Muscle layer of colon (tissue), 2 donors: ENCODE data around the gene CENPH.
"Not testable (repeated sequence)": the region's sequence is repeated elsewhere in the genome, so short reads cannot be mapped to it uniquely, and the experiment has no call there.

Experiments
- H3K27ac ChIP-seq: one replicate; pipeline ENCODE4 v1.7.0; 2013; ENCODE audit warnings: low read depth, mild to moderate bottlenecking, low read length, moderate library complexity
- H3K27me3 ChIP-seq, 2 donors: one replicate each; pipeline ENCODE4 v1.7.0; 2013; ENCODE audit warnings: low read length in 2 of 2, mild to moderate bottlenecking in 2 of 2; ENCODE audit not compliant: insufficient read depth in 2 of 2, control insufficient read depth in 1 of 2
- H3K36me3 ChIP-seq: one replicate; pipeline ENCODE4 v1.7.0; 2013; ENCODE audit warnings: mild to moderate bottlenecking, low read length; ENCODE audit not compliant: insufficient read depth
- H3K4me1 ChIP-seq: one replicate; pipeline ENCODE4 v1.7.0; 2013; ENCODE audit warnings: mild to moderate bottlenecking, low read length; ENCODE audit not compliant: insufficient read depth
- H3K4me3 ChIP-seq, 2 donors: one replicate each; pipeline ENCODE4 v1.7.0; 2013; ENCODE audit warnings: low read length in 2 of 2, low read depth in 1 of 2, mild to moderate bottlenecking in 1 of 2, moderate library complexity in 1 of 2
- H3K9ac ChIP-seq: one replicate; pipeline ENCODE4 v1.7.0; 2013; ENCODE audit warnings: low read length
- H3K9me3 ChIP-seq: one replicate; pipeline ENCODE4 v1.7.0; 2013; ENCODE audit warnings: mild to moderate bottlenecking, low read length
- donor health status: abdominal sarcoma.
- donor health status: Adenocarcinoma of cecum.

Gene CENPH

DNA sequence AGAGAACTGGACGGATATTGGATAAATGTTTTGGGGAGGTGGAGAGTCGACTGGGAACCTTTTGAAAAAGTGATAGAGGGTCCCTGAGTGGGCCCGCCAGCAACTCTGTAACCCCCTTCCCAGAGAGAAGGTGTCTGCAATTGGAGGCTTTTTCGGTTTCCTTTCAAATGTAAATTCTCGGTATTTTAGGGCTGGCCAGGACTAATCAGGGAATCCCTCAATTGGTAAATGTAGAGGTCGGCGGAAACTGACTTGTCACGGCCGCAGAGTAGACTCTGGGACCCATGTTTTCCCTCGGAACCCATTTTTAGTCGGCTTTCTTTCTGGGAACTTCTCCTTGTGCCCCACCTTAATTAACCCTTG lies 21.9 kb upstream of the CENPH start:
- H3K9me3 ChIP-seq: no peaks in the 10 kb centered on the region
- no peak overlapping the region for H3K27ac ChIP-seq

GRCh38 chr5:69167929-69168328 lies 21.5 kb upstream of the CENPH start:
- Histone ChIP-seq H3K36me3 (no peaks in the 10 kb centered on the region), H3K9me3 (no peaks in the 10 kb centered on the region), H3K9ac (no peak overlapping the region), H3K4me1 (peaks cover 8% of the 10 kb centered on the region), H3K27me3 (no peaks in the 10 kb centered on the region), H3K4me3 (peak overlapping the region in 1 of 2 donors; percentile 84), H3K27ac (no peak overlapping the region)

More for the DNA sequence above, 21.9 kb upstream of the CENPH start:
- H3K36me3 ChIP-seq: no peaks in the 10 kb centered on the region
- H3K4me3 ChIP-seq: peak overlapping the region; percentile 44 to 84
- peak overlapping the region; percentile 27 for H3K9ac ChIP-seq
- peaks cover 8% of the 10 kb centered on the region for H3K4me1 ChIP-seq
- no peaks in the 10 kb centered on the region for H3K27me3 ChIP-seq

- Histone ChIP-seq H3K36me3 (no peaks in the 10 kb centered on the region), H3K9me3 (no peaks in the 10 kb centered on the region), H3K27ac (no peak overlapping the region)
Measured at GRCh38 chr5:69170495-69170894, 18.9 kb upstream of the CENPH start.

DNA sequence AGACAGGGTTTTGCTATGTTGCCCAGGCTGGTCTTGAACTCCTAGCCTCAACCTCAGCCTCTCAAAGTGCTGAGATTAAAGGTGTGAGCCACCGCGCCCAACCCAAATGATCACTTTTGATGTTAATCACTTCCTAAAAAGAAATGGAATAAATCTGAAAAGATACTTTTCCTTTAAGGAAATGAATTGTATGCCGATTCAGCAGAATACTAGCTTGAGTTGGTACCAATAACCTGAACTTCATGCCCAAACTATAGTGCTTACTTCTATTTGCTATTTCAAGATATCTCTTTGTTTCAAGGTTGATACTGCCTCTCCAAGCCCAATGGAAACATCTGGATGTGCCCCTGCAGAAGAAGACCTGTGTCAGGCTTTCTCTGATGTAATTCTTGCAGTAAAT lies 18.4 kb upstream of the CENPH start:
- no peaks in the 10 kb centered on the region for H3K36me3 ChIP-seq
- no peak overlapping the region for H3K27ac ChIP-seq
- H3K4me3 ChIP-seq: no peak overlapping the region
- no peak overlapping the region for H3K9ac ChIP-seq
- no peaks in the 10 kb centered on the region for H3K9me3 ChIP-seq
- no peaks in the 10 kb centered on the region for H3K27me3 ChIP-seq
- H3K4me1 ChIP-seq: peaks cover 8% of the 10 kb centered on the region

More at GRCh38 chr5:69170495-69170894, 18.9 kb upstream of the CENPH start:
- H3K27me3 ChIP-seq: no peaks in the 10 kb centered on the region
- no peak overlapping the region for H3K4me3 ChIP-seq
- peaks cover 8% of the 10 kb centered on the region for H3K4me1 ChIP-seq
- no peak overlapping the region for H3K9ac ChIP-seq

DNA sequence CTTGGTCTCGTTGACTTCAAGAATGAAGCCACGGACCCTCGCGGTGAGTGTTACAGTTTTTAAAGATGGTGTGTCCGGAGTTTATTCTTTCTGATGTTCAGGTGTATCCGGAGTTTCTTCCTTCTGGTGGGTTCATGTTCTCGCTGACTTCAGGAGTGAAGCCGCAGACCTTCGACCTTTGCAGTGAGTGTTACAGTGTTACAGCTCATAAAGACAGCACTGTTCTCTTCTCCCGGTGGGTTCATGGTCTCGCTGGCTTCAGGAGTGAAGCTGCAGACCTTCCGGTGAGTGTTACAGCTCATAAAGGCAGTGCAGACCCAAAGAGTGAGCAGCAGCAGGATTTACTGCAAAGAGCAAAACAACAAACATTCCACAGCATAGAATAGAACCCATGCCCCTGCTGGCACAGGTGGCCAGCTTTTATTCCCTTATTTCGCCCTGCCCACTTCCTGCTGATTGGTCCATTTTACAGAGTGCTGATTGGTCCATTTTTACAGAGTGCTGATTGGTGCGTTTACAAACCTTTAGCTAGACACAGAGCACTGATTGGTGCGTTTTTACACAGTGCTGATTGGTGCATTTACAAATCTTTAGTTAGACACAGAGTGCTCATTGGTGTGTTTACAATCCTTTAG lies 7.6 kb upstream of the CENPH start:
- not testable (repeated sequence) for H3K27ac ChIP-seq, H3K9me3 ChIP-seq, H3K4me3 ChIP-seq, H3K36me3 ChIP-seq, H3K27me3 ChIP-seq, H3K4me1 ChIP-seq, H3K9ac ChIP-seq

GRCh38 chr5:69184621-69185020 lies 4.8 kb upstream of the CENPH start:
- no peak overlapping the region for H3K9ac ChIP-seq
- H3K27me3 ChIP-seq: no peaks in the 10 kb centered on the region

DNA sequence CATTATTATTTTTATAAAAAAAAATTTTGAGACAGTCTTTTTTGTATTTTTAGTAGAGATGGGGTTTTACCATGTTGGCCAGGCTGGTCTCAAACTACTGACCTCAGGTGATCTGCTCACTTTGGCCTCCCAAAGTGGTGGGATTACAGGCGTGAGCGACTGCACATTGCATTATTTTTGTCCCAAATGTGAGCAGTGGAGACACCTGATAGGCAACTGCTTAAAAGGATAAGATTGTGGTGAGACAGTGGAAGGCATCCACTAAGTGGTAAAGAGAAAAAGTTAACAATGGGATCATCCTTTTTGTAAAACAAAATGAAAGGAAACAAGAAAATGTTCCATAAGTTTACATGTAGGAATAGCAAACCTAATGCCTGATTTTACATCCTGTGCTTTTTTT lies 2.0 kb upstream of the CENPH start:
- Histone ChIP-seq H3K27ac (no peak overlapping the region), H3K9ac (no peak overlapping the region), H3K4me3 (no peak overlapping the region), H3K9me3 (no peaks in the 10 kb centered on the region), H3K4me1 (peaks cover 10% of the 10 kb centered on the region), H3K36me3 (no peaks in the 10 kb centered on the region), H3K27me3 (no peaks in the 10 kb centered on the region)

More at GRCh38 chr5:69184621-69185020, 4.8 kb upstream of the CENPH start:
- Histone ChIP-seq H3K27ac (no peak overlapping the region), H3K4me1 (peaks cover 1% of the 10 kb centered on the region), H3K4me3 (no peak overlapping the region), H3K36me3 (no peaks in the 10 kb centered on the region), H3K9me3 (no peaks in the 10 kb centered on the region)

DNA sequence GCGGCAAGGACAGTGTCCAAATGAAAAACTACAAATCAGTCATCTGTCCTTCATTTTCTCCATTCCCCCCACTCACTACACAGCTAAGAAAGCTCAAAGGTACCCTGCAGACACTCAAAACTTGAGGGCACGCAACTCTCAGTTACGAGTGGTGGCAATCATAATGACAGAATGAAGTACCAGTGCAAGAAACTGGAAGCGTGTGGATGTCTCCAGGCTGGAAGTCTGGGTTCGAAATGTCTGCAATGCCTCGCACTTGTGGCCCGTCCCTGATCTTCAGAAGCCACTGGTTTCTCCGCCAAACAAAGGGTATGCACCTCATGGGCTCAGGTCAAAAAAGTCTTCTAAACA lies 597 bp upstream of the CENPH start:
- Histone ChIP-seq H3K9ac (peak overlapping the region; percentile 7), H3K4me1 (peaks cover 10% of the 10 kb centered on the region), H3K36me3 (no peaks in the 10 kb centered on the region), H3K9me3 (no peaks in the 10 kb centered on the region), H3K27ac (peak overlapping the region; percentile 28), H3K4me3 (peak overlapping the region; percentile 67 to 79), H3K27me3 (no peaks in the 10 kb centered on the region)

- Histone ChIP-seq H3K4me3 (no peak overlapping the region), H3K9me3 (no peaks in the 10 kb centered on the region), H3K27ac (no peak overlapping the region), H3K36me3 (no peaks in the 10 kb centered on the region), H3K9ac (no peak overlapping the region), H3K27me3 (no peaks in the 10 kb centered on the region), H3K4me1 (no peaks in the 10 kb centered on the region)
Measured at GRCh38 chr5:69202497-69202896, 13.1 kb downstream of the CENPH start.

GRCh38 chr5:69206528-69207190 lies 17.3 kb downstream of the CENPH start:
- H3K9me3 ChIP-seq: no peaks in the 10 kb centered on the region
- no peak overlapping the region for H3K4me3 ChIP-seq
- no peaks in the 10 kb centered on the region for H3K4me1 ChIP-seq
- no peak overlapping the region for H3K9ac ChIP-seq
- H3K27ac ChIP-seq: no peak overlapping the region
- H3K36me3 ChIP-seq: no peaks in the 10 kb centered on the region
- no peaks in the 10 kb centered on the region for H3K27me3 ChIP-seq

- Histone ChIP-seq H3K27ac (no peak overlapping the region), H3K36me3 (no peaks in the 10 kb centered on the region), H3K9ac (no peak overlapping the region), H3K9me3 (no peaks in the 10 kb centered on the region), H3K4me3 (no peak overlapping the region), H3K4me1 (no peaks in the 10 kb centered on the region), H3K27me3 (no peaks in the 10 kb centered on the region)
Measured at GRCh38 chr5:69209602-69210001, 20.2 kb downstream of the CENPH start.

DNA sequence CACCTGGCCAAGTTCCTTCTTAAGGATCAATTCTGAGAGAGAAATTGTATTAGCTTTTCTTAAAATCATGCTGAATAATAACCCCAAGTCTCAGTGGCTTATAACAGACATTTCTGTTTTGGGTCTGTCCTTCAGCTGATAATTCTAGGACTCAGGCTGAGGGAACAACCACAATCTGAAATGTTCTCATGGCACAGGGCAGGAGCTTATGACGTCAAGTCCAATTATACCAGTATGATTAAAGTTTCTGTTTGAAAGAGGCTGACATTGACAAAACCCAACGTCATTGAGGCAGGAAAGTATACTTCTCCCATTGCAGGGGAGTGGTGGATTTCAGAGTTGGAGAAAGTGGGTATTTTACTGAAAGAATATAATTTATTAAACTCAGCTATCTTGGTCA lies 21.8 kb downstream of the CENPH start:
- Histone ChIP-seq H3K27ac (no peak overlapping the region), H3K36me3 (no peaks in the 10 kb centered on the region), H3K4me3 (no peak overlapping the region), H3K9ac (no peak overlapping the region), H3K9me3 (no peaks in the 10 kb centered on the region), H3K4me1 (no peaks in the 10 kb centered on the region), H3K27me3 (no peaks in the 10 kb centered on the region)
